Measurements from ENCODE around the gene MECP2.

MECP2 gene

DNA sequence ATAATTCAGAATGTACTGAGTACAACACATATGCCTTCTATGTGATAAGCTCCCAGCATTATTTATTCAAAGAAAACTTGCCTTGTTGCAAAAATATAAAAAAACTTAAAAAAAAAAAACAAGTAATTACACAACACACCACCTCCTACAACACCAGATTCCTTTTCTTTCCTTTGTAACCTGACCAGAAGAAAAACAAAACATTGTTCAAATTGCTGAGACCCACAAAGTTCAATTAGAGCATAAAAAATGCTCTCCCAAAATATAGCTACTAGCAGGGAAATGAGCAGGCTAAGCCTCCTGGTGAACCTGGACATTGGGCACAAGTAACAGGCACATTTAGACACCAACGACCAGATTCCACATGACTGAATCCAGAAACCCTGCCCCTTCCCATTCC is 38.3 kb downstream of the MECP2 start:
- Histone ChIP-seq H3K36me3 (ENCODE audit: insufficient read depth, low read length) (peaks cover 18% of the 10 kb centered on the region; the same call in 1 of the 2 replicates), H3K4me3 (ENCODE audit: low read length, poor library complexity, severe bottlenecking) (no peak overlapping the region), H2AFZ (ENCODE audit: low read length) (no peak overlapping the region), H4K20me1 (ENCODE audit: insufficient read depth, low read length, poor library complexity, severe bottlenecking) (peaks cover 59% of the 10 kb centered on the region), H3K9ac (ENCODE audit: low read depth, low read length, poor library complexity, severe bottlenecking) (no peak overlapping the region), H3F3A (ENCODE audit: low read depth) (peaks cover 19% of the 10 kb centered on the region), H3K4me2 (ENCODE audit: low read depth, low read length, poor library complexity, severe bottlenecking) (no peak overlapping the region), H3K4me1 (ENCODE audit: insufficient read depth, low read length, poor library complexity, severe bottlenecking) (peaks cover 31% of the 10 kb centered on the region), H3K9me3 (ENCODE audit: insufficient read depth, low read depth, low read length) (no peaks in the 10 kb centered on the region), H3K79me2 (ENCODE audit: insufficient read depth, low read length) (peaks cover 87% of the 10 kb centered on the region), H3K27me3 (ENCODE audit: insufficient read depth, low read length, poor library complexity, severe bottlenecking) (no peaks in the 10 kb centered on the region), H3K9me2 (replicated peaks; ENCODE audit: low read depth, low read length) (no peaks in the 10 kb centered on the region)
- no peak for TF ChIP-seq EZH2phosphoT487 (IDR thresholded peaks at IDR 0.05; ENCODE audit: borderline replicate concordance)
- TF ChIP-seq CTCF (conservative IDR thresholded peaks at IDR 0.05; ENCODE audit: low read length) = no peak

DNA sequence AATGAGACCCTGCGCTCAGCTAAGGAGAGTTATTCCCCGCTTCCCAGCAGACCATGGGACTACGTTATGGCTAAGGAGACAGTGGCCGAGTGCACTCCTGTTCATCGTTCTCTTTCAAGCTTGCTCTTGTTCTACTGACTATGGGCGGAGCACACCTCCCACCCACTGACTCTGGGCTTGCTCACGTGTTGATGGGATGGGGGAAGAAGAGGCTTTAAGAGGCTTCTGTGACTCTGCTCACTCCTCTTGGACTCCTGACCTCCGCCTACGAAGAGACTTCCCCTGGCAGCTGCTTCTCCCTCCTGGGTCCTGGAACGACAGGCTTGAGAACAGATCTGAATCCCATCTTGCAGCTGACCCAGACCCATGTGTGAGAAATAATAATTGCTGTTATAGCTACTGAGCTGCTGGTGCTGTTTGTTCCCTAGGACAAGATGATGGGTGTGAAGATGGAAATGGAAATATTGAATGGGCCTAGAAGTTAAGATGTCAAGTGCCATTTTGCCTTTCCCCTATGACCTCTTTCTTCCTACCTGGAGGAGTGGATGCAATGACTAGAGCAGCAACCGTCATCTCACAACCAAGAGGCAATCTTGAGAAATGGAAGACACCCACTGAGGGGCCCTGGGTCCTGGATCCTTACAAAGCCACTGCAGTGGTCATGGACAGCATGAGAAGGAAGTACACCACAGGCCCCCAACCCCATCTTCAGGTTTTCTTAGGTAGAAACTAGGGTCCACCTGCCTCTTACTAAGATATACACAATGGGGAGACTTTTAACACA is 39.1 kb downstream of the MECP2 start:
- TF ChIP-seq CTCF (conservative IDR thresholded peaks at IDR 0.05; ENCODE audit: low read length) (no peak), EZH2phosphoT487 (IDR thresholded peaks at IDR 0.05; ENCODE audit: borderline replicate concordance) (no peak)
- H4K20me1 ChIP-seq (ENCODE audit: insufficient read depth, low read length, poor library complexity, severe bottlenecking) = peaks cover 55% of the 10 kb centered on the region
- peaks cover 19% of the 10 kb centered on the region for H3F3A ChIP-seq (ENCODE audit: low read depth)
- H3K36me3 ChIP-seq (ENCODE audit: insufficient read depth, low read length) = peaks cover 22% of the 10 kb centered on the region; the same call in 1 of the 2 replicates
- peaks cover 31% of the 10 kb centered on the region for H3K4me1 ChIP-seq (ENCODE audit: insufficient read depth, low read length, poor library complexity, severe bottlenecking)
- H3K4me2 ChIP-seq (ENCODE audit: low read depth, low read length, poor library complexity, severe bottlenecking) = no peak overlapping the region
- no peak overlapping the region for H2AFZ ChIP-seq (ENCODE audit: low read length)
- no peaks in the 10 kb centered on the region for H3K27me3 ChIP-seq (ENCODE audit: insufficient read depth, low read length, poor library complexity, severe bottlenecking)
- no peak overlapping the region for H3K9ac ChIP-seq (ENCODE audit: low read depth, low read length, poor library complexity, severe bottlenecking)
- H3K79me2 ChIP-seq (ENCODE audit: insufficient read depth, low read length) = peaks cover 84% of the 10 kb centered on the region
- no peaks in the 10 kb centered on the region for H3K9me3 ChIP-seq (ENCODE audit: insufficient read depth, low read depth, low read length)
- H3K9me2 ChIP-seq (replicated peaks; ENCODE audit: low read depth, low read length) = no peaks in the 10 kb centered on the region
- no peak overlapping the region for H3K4me3 ChIP-seq (ENCODE audit: low read length, poor library complexity, severe bottlenecking)

GRCh38 chrX:154057791-154058190 is 39.7 kb downstream of the MECP2 start:
- peaks cover 57% of the 10 kb centered on the region for H4K20me1 ChIP-seq (ENCODE audit: insufficient read depth, low read length, poor library complexity, severe bottlenecking)
- peak overlapping the region; percentile 71 for H3K4me2 ChIP-seq (ENCODE audit: low read depth, low read length, poor library complexity, severe bottlenecking)
- H3K9ac ChIP-seq (ENCODE audit: low read depth, low read length, poor library complexity, severe bottlenecking) = peak overlapping the region; percentile 28
- H3K4me1 ChIP-seq (ENCODE audit: insufficient read depth, low read length, poor library complexity, severe bottlenecking) = peaks cover 31% of the 10 kb centered on the region
- TF ChIP-seq EZH2phosphoT487 (IDR thresholded peaks at IDR 0.05; ENCODE audit: borderline replicate concordance) (no peak), CTCF (conservative IDR thresholded peaks at IDR 0.05; ENCODE audit: low read length) (no peak)
- no peak overlapping the region for H3K4me3 ChIP-seq (ENCODE audit: low read length, poor library complexity, severe bottlenecking)
- H3K36me3 ChIP-seq (ENCODE audit: insufficient read depth, low read length) = peaks cover 27% of the 10 kb centered on the region; the same call in 1 of the 2 replicates
- no peak overlapping the region for H2AFZ ChIP-seq (ENCODE audit: low read length)
- H3K79me2 ChIP-seq (ENCODE audit: insufficient read depth, low read length) = peaks cover 84% of the 10 kb centered on the region
- H3F3A ChIP-seq (ENCODE audit: low read depth) = peaks cover 19% of the 10 kb centered on the region
- H3K27me3 ChIP-seq (ENCODE audit: insufficient read depth, low read length, poor library complexity, severe bottlenecking) = no peaks in the 10 kb centered on the region
- no peaks in the 10 kb centered on the region for H3K9me2 ChIP-seq (replicated peaks; ENCODE audit: low read depth, low read length)
- H3K9me3 ChIP-seq (ENCODE audit: insufficient read depth, low read depth, low read length) = no peaks in the 10 kb centered on the region
